ENCODE measurements around the gene MYO9A. TPM values are rescaled to one million over a fixed set of nuclear protein-coding genes. Genes with fewer than 3 reads are reported as not detected.

MYO9A gene
- total RNA-seq, 2 donors from 2014 or later: 24.0 to 28.6 TPM

- H3K27ac Mint-ChIP-seq: no peak overlapping the region
- no peak for DNase-seq
- no peaks in the 10 kb centered on the region for H3K9me3 Mint-ChIP-seq
- no peaks in the 10 kb centered on the region for H3K36me3 Mint-ChIP-seq (ENCODE audit: insufficient read depth in 2 of 2)
- peaks cover 15% of the 10 kb centered on the region for H3K27me3 Mint-ChIP-seq (ENCODE audit: low read depth)
- no peak overlapping the region for H3K4me3 Mint-ChIP-seq
- H3K4me1 Mint-ChIP-seq (ENCODE audit: low read depth): peaks cover 6% of the 10 kb centered on the region
- ATAC-seq (replicated peaks in 1 of 2): no peak
Measured at GRCh38 chr15:72153269-72154000, 35.5 kb upstream of the MYO9A start.

DNA sequence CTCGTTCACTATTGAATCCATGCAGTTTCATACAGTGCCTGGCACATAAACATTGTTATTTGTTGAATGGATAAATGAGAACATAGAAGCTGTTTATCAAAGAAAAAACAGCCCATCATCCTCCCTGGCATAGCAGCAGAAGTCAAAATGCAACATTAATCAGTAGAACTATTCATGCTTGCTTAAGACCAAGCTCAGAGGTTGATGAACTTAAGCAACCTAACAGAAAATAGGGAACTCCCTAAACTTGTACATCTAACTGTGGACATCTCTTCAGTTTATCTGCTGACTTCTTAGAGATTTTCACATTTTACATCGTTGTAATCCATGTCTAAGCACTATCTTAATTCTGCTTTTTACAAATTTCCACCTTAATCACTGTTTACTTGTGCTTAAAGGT is 29.5 kb upstream of the MYO9A start:
- Mint-ChIP-seq H3K27me3 (ENCODE audit: low read depth) (no peaks in the 10 kb centered on the region), H3K4me1 (ENCODE audit: low read depth) (no peaks in the 10 kb centered on the region), H3K27ac (no peak overlapping the region), H3K4me3 (no peak overlapping the region), H3K9me3 (no peaks in the 10 kb centered on the region), H3K36me3 (ENCODE audit: insufficient read depth in 2 of 2) (no peaks in the 10 kb centered on the region)
- no peak for DNase-seq
- ATAC-seq (replicated peaks in 1 of 2): no peak

- no peak for ATAC-seq (replicated peaks in 1 of 2)
- Mint-ChIP-seq H3K4me1 (ENCODE audit: low read depth) (no peaks in the 10 kb centered on the region), H3K36me3 (ENCODE audit: insufficient read depth in 2 of 2) (no peaks in the 10 kb centered on the region), H3K9me3 (no peaks in the 10 kb centered on the region), H3K27me3 (ENCODE audit: low read depth) (no peaks in the 10 kb centered on the region), H3K27ac (no peak overlapping the region), H3K4me3 (no peak overlapping the region)
- no peak for DNase-seq
Measured at GRCh38 chr15:72146934-72147333, 29.0 kb upstream of the MYO9A start.

- Mint-ChIP-seq H3K36me3 (ENCODE audit: insufficient read depth in 2 of 2) (no peaks in the 10 kb centered on the region), H3K27ac (no peak overlapping the region), H3K9me3 (no peaks in the 10 kb centered on the region), H3K27me3 (ENCODE audit: low read depth) (no peaks in the 10 kb centered on the region), H3K4me1 (ENCODE audit: low read depth) (peaks cover 6% of the 10 kb centered on the region), H3K4me3 (no peak overlapping the region)
- DNase-seq: no peak
- ATAC-seq (replicated peaks in 1 of 2): no peak
Measured at GRCh38 chr15:72146221-72146620, 28.3 kb upstream of the MYO9A start.

DNA sequence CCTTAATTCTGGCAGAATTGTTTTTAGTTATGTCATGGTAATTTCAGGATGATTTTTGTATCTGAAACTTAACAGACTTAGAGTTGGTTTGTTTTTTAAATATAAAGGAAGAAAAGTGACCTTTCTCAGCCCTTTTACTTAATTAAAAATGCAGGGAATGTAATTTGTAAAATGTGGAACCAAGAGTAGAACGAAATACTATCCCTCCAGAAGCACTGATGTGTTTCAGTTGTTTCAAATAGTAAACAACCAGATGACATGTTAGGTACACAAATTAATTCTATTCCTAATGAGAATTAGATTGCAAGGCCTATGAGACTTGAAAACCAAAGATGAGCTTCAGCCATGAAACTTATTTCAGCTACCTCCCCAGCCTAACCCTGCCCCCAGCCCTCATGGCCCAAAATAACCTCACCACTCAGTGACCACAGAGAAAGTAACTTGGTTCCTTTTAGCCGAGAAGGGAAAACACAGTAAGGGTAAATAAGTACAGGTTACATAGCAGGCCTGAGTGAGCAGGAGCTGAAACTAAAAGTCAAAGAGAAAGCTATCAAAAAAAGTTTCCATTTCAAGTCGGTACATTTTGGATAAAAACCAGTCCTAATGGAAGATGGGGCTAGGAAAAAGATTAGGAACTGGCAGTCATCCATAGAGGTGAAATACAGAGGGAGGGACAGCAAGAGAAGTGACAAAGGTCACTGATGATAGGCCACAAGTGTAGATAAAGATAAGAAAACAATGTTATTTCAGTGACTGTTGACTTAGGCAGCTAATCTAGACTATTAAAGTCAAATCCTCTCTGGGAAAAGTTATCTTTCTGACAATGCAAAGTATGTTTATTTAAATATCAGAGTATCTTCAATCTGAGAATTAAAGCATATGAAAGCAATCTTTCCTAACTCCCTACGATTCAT is 23.5 kb upstream of the MYO9A start:
- Mint-ChIP-seq H3K9me3 (no peaks in the 10 kb centered on the region), H3K36me3 (ENCODE audit: insufficient read depth in 2 of 2) (no peaks in the 10 kb centered on the region), H3K4me3 (no peak overlapping the region), H3K27ac (no peak overlapping the region), H3K27me3 (ENCODE audit: low read depth) (no peaks in the 10 kb centered on the region), H3K4me1 (ENCODE audit: low read depth) (peaks cover 6% of the 10 kb centered on the region)
- DNase-seq (no peak), ATAC-seq (replicated peaks in 1 of 2) (no peak)

DNA sequence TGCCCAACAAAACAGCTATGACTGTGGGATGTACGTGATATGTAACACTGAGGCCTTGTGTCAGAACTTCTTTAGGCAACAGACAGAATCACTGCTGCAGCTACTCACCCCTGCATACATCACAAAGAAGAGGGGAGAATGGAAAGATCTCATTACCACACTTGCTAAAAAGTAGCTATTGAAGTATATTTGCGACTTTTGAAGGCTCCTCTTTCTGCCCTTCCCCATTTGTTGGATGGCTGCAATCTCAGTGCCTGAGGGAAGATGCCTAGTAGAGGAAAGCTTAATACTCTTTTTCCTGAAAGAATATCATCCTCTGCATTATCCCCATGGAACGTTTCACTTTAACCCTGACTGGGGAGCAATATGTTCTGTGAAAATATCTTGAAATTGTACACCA is 22.1 kb upstream of the MYO9A start:
- no peak for ATAC-seq (replicated peaks in 1 of 2)
- H3K27me3 Mint-ChIP-seq (ENCODE audit: low read depth): no peaks in the 10 kb centered on the region
- H3K4me1 Mint-ChIP-seq (ENCODE audit: low read depth): peaks cover 6% of the 10 kb centered on the region
- no peak overlapping the region for H3K4me3 Mint-ChIP-seq
- H3K36me3 Mint-ChIP-seq (ENCODE audit: insufficient read depth in 2 of 2): no peaks in the 10 kb centered on the region
- H3K27ac Mint-ChIP-seq: no peak overlapping the region
- H3K9me3 Mint-ChIP-seq: no peaks in the 10 kb centered on the region
- DNase-seq: no peak

DNA sequence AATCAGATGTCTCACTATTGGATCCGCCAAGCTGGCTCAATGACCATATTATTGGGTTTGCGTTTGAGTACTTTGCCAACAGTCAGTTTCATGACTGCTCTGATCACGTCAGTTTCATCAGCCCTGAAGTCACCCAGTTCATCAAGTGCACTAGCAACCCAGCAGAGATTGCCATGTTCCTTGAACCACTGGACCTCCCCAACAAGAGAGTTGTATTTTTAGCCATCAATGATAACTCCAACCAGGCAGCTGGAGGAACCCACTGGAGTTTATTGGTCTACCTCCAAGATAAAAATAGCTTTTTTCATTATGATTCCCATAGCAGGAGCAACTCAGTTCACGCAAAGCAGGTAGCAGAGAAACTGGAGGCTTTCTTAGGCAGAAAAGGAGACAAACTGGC is 21.7 kb upstream of the MYO9A start:
- ATAC-seq (replicated peaks in 1 of 2): no peak
- no peaks in the 10 kb centered on the region for H3K9me3 Mint-ChIP-seq
- DNase-seq: no peak

GRCh38 chr15:72136170-72137051 is 18.5 kb upstream of the MYO9A start:
- H3K9me3 Mint-ChIP-seq: no peaks in the 10 kb centered on the region

More for the DNA sequence above, 21.7 kb upstream of the MYO9A start:
- H3K36me3 Mint-ChIP-seq (ENCODE audit: insufficient read depth in 2 of 2): no peaks in the 10 kb centered on the region
- no peak overlapping the region for H3K4me3 Mint-ChIP-seq
- H3K27ac Mint-ChIP-seq: no peak overlapping the region
- peaks cover 6% of the 10 kb centered on the region for H3K4me1 Mint-ChIP-seq (ENCODE audit: low read depth)
- no peaks in the 10 kb centered on the region for H3K27me3 Mint-ChIP-seq (ENCODE audit: low read depth)

DNA sequence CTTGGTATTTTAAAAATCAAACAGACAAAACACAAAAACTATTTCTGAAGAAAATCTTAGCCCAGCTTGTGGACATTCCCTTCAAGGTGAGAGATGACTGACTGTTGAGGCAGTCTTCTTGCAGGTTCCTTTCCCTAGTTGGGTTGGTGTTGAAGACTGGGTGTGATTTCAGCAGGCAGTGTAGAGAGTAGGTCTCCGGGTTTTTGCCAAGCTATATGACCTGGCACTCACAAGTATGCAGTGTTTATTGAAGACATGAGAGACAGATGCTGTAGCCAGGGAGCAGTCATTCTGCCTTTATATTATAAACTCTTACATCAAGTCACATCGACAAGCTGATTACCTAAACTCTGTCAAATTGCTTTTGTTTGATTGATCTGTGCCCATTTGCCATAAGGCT is 17.8 kb upstream of the MYO9A start:
- DNase-seq: no peak
- Mint-ChIP-seq H3K27ac (no peak overlapping the region), H3K27me3 (ENCODE audit: low read depth) (no peaks in the 10 kb centered on the region), H3K4me3 (no peak overlapping the region), H3K4me1 (ENCODE audit: low read depth) (no peaks in the 10 kb centered on the region), H3K9me3 (no peaks in the 10 kb centered on the region), H3K36me3 (ENCODE audit: insufficient read depth in 2 of 2) (no peaks in the 10 kb centered on the region)
- no peak for ATAC-seq (replicated peaks in 1 of 2)

More at GRCh38 chr15:72136170-72137051, 18.5 kb upstream of the MYO9A start:
- Mint-ChIP-seq H3K4me3 (no peak overlapping the region), H3K36me3 (ENCODE audit: insufficient read depth in 2 of 2) (no peaks in the 10 kb centered on the region), H3K4me1 (ENCODE audit: low read depth) (peaks cover 2% of the 10 kb centered on the region), H3K27ac (no peak overlapping the region), H3K27me3 (ENCODE audit: low read depth) (no peaks in the 10 kb centered on the region)
- ATAC-seq (replicated peaks in 1 of 2): no peak
- no peak for DNase-seq

- Mint-ChIP-seq H3K36me3 (ENCODE audit: insufficient read depth in 2 of 2) (no peaks in the 10 kb centered on the region), H3K4me3 (no peak overlapping the region), H3K27me3 (ENCODE audit: low read depth) (no peaks in the 10 kb centered on the region), H3K9me3 (no peaks in the 10 kb centered on the region), H3K4me1 (ENCODE audit: low read depth) (no peaks in the 10 kb centered on the region), H3K27ac (no peak overlapping the region)
- no peak for DNase-seq
- ATAC-seq (replicated peaks in 1 of 2): no peak
Measured at GRCh38 chr15:72133211-72133610, 15.3 kb upstream of the MYO9A start.

GRCh38 chr15:72131922-72132321 is 14.0 kb upstream of the MYO9A start:
- Mint-ChIP-seq H3K36me3 (ENCODE audit: insufficient read depth in 2 of 2) (no peaks in the 10 kb centered on the region), H3K4me1 (ENCODE audit: low read depth) (no peaks in the 10 kb centered on the region), H3K9me3 (no peaks in the 10 kb centered on the region), H3K4me3 (no peak overlapping the region), H3K27ac (no peak overlapping the region), H3K27me3 (ENCODE audit: low read depth) (no peaks in the 10 kb centered on the region)
- ATAC-seq (replicated peaks in 1 of 2): no peak
- DNase-seq: no peak

GRCh38 chr15:72130272-72130671 is 12.3 kb upstream of the MYO9A start:
- no peak overlapping the region for H3K4me3 Mint-ChIP-seq
- DNase-seq (no peak), ATAC-seq (replicated peaks in 1 of 2) (no peak)
- no peak overlapping the region for H3K27ac Mint-ChIP-seq
- no peaks in the 10 kb centered on the region for H3K4me1 Mint-ChIP-seq (ENCODE audit: low read depth)
- H3K27me3 Mint-ChIP-seq (ENCODE audit: low read depth): no peaks in the 10 kb centered on the region
- no peaks in the 10 kb centered on the region for H3K36me3 Mint-ChIP-seq (ENCODE audit: insufficient read depth in 2 of 2)
- H3K9me3 Mint-ChIP-seq: no peaks in the 10 kb centered on the region

DNA sequence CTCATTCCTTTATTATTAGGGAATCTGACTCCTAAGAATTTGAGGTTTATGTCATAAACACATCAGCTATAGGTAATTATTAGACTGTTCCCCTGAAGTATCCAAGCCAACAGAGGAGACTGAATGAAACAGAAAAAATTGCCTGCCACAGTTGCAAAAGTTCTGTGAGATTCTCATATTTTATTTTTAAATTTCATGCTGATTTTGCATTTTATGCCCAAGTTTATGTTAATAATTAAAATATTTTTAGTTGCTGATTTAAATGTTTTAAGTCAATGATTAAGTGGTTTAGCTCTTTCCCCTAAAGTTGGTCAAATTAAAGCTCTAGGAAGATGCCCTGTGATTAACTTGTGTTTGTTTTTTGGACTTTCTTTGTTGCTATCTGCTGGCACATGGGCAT is 10.4 kb upstream of the MYO9A start:
- Mint-ChIP-seq H3K4me1 (ENCODE audit: low read depth) (no peaks in the 10 kb centered on the region), H3K4me3 (no peak overlapping the region), H3K9me3 (no peaks in the 10 kb centered on the region), H3K27ac (no peak overlapping the region), H3K27me3 (ENCODE audit: low read depth) (no peaks in the 10 kb centered on the region), H3K36me3 (ENCODE audit: insufficient read depth in 2 of 2) (no peaks in the 10 kb centered on the region)
- DNase-seq (no peak), ATAC-seq (replicated peaks in 1 of 2) (no peak)

Measured in activated T-cell treated with anti-CD3 and anti-CD28 coated beads, Interleukin-2, amount 50 U/mL, for 72 hours (primary cell).